HCT116 (cell line): ENCODE measurements around the gene PEX11A. TPM values are rescaled to one million over a fixed set of nuclear protein-coding genes. Genes with fewer than 3 reads are reported as not detected.

Experiments
- ATAC-seq: fragments of 200-7000 bp; cut with Tn5 transposase; 2 replicates; pipeline ENCODE4 v1.9.1; 2020; ENCODE audit warnings: mild to moderate bottlenecking, moderate library complexity
- BruUV-seq: library from RNA; stranded (reverse); fragments of 400-500 nt; replicated peaks from 2 replicates; lab custom pipeline; 2021; lab: Mats Ljungman, UMichigan
- CTCF ChIA-PET: fragments of 300-600 bp; sonication (Branson Sonifier 250); formaldehyde crosslinking; loops from one replicate; lab custom pipeline; 2021; ENCODE audit warnings: antibody characterized with exemption; lab: Charles Lee
- POLR2A ChIA-PET: fragments of 300-600, 350-600 bp; sonication (Branson Sonifier 250); formaldehyde crosslinking; loops from one replicate; lab custom pipeline; 2021; ENCODE audit warnings: antibody characterized with exemption; lab: Charles Lee
- RAD21 ChIA-PET, 2 experiments: fragments of 300-600 bp; sonication (Branson Sonifier 250); formaldehyde crosslinking; loops; one replicate each; lab custom pipeline; 2023; ENCODE audit warnings: low total read pairs in 2 of 2; ENCODE audit not compliant: uncharacterized antibody in 2 of 2, unreplicated experiment in 2 of 2, low non-redundant PET in 1 of 2; lab: Charles Lee
- DNase-seq: peaks from one replicate; pipeline ENCODE4 v3.0.0-alpha.2; 2010; ENCODE audit warnings: low read depth, low spot score
- H2AFZ ChIP-seq: fragments of 200-600 bp; shearing (Covaris generic), sonication (generic); 2 replicates; pipeline ENCODE4 v1.6.1; 2017; ENCODE audit warnings: low read depth, mixed run types, mixed read lengths, antibody characterized with exemption, low read length; ENCODE audit not compliant: poor library complexity, severe bottlenecking
- H3K27ac ChIP-seq: 2 replicates; pipeline ENCODE4 v1.5.1; 2012; ENCODE audit warnings: low read depth, low read length
- H3K27me3 ChIP-seq: fragments of 200-600 bp; sonication (generic); 2 replicates; pipeline ENCODE4 v1.6.1; 2016; ENCODE audit warnings: mixed run types, low read length, mixed read lengths; ENCODE audit not compliant: insufficient read depth
- H3K36me3 ChIP-seq, 2 experiments: fragments of 200-500 bp in 1 of 2; fragments of 200-600 bp in 1 of 2; sonication (Bioruptor generic) in 1 of 2; sonication (generic) in 1 of 2; 2 replicates each; pipeline versions ENCODE4 v1.5.1 to v1.6.1; 2014 to 2016; ENCODE audit warnings: low read length in 2 of 2, inconsistent platforms in 1 of 2, mixed read lengths in 1 of 2, mixed run types in 1 of 2; ENCODE audit not compliant: insufficient read depth in 2 of 2, control insufficient read depth in 1 of 2
- H3K4me1 ChIP-seq, 2 experiments: fragments of 200-600 bp in 1 of 2; sonication (generic) in 1 of 2; 2 replicates each; pipeline versions ENCODE4 v1.5.1 to v1.6.1; 2012 to 2017; ENCODE audit warnings: low read length in 2 of 2, inconsistent platforms in 1 of 2, mild to moderate bottlenecking in 1 of 2, mixed read lengths in 1 of 2, mixed run types in 1 of 2, moderate library complexity in 1 of 2; ENCODE audit not compliant: insufficient read depth in 2 of 2, control insufficient read depth in 1 of 2
- H3K4me2 ChIP-seq: fragments of 200-600 bp; sonication (generic); 2 replicates; pipeline ENCODE4 v1.6.1; 2017; ENCODE audit warnings: mixed run types, low read length, mixed read lengths
- H3K4me3 ChIP-seq, 2 experiments: fragments of 200-600 bp in 1 of 2; sonication (generic) in 1 of 2; replicated peaks in 1 of 2; 2 replicates each; pipeline ENCODE4 v1.5.1; 2011 to 2016; ENCODE audit warnings: low read length in 2 of 2, control low read depth in 1 of 2, low read depth in 1 of 2, mild to moderate bottlenecking in 1 of 2, mixed read lengths in 1 of 2, mixed run types in 1 of 2
- H3K79me2 ChIP-seq: fragments of 200-600 bp; sonication (generic); 2 replicates; pipeline ENCODE4 v1.6.1; 2017; ENCODE audit warnings: mild to moderate bottlenecking, mixed run types, low read length, moderate library complexity, mixed read lengths; ENCODE audit not compliant: insufficient read depth
- H3K9ac ChIP-seq: fragments of 200-600 bp; sonication (generic); 2 replicates; pipeline ENCODE4 v1.6.1; 2016; ENCODE audit warnings: low read length, mixed read lengths
- H3K9me2 ChIP-seq: fragments of 200-600 bp; sonication (generic), shearing (Covaris generic); 2 replicates; pipeline ENCODE4 v1.6.1; 2017; ENCODE audit warnings: mixed run types, mild to moderate bottlenecking, moderate library complexity; ENCODE audit not compliant: insufficient read depth
- H3K9me3 ChIP-seq, 2 experiments: fragments of 200-500 bp in 1 of 2; fragments of 200-600 bp in 1 of 2; sonication (Bioruptor generic) in 1 of 2; sonication (generic) in 1 of 2; 2 replicates each; pipeline ENCODE4 v1.6.1; 2014 to 2017; ENCODE audit warnings: low read length in 2 of 2, mixed read lengths in 2 of 2, inconsistent platforms in 1 of 2, low read depth in 1 of 2, mild to moderate bottlenecking in 1 of 2, mixed run types in 1 of 2, moderate library complexity in 1 of 2; ENCODE audit not compliant: control insufficient read depth in 1 of 2, insufficient read depth in 1 of 2
- H4K20me1 ChIP-seq: fragments of 200-600 bp; sonication (generic), shearing (Covaris generic); 2 replicates; pipeline ENCODE4 v1.6.1; 2017; ENCODE audit warnings: mixed run types, mild to moderate bottlenecking, moderate library complexity; ENCODE audit not compliant: insufficient read depth
- CBX3 ChIP-seq: IDR thresholded peaks from 2 replicates; pipeline ENCODE4 v1.6.1; 2012; ENCODE audit warnings: low read depth
- ELF1 ChIP-seq: IDR thresholded peaks from 2 replicates; pipeline ENCODE4 v1.6.1; 2012; ENCODE audit warnings: low read depth, borderline replicate concordance
- EZH2 ChIP-seq: fragments of 200-600 bp; sonication (generic); IDR thresholded peaks from 2 replicates; pipeline ENCODE4 v1.6.1; 2017; ENCODE audit warnings: antibody characterized with exemption, mixed run types
- EZH2phosphoT487 ChIP-seq: fragments of 200-600 bp; IDR thresholded peaks from 2 replicates; pipeline ENCODE4 v1.6.1; 2018; ENCODE audit warnings: antibody characterized with exemption, borderline replicate concordance
- FOSL1 ChIP-seq: IDR thresholded peaks from 2 replicates; pipeline ENCODE4 v1.6.1; 2012; ENCODE audit warnings: low read depth
- JUND ChIP-seq: IDR thresholded peaks from 2 replicates; pipeline ENCODE4 v1.6.1; 2012
- POLR2AphosphoS5 ChIP-seq: IDR thresholded peaks from 2 replicates; pipeline ENCODE4 v1.6.1; 2011; ENCODE audit warnings: mild to moderate bottlenecking, low read depth, low read length, moderate library complexity
- RAD21 ChIP-seq: IDR thresholded peaks from 2 replicates; pipeline ENCODE4 v1.6.1; 2012; ENCODE audit warnings: low read depth, mild to moderate bottlenecking
- SIN3A ChIP-seq: IDR thresholded peaks from 2 replicates; pipeline ENCODE4 v1.6.1; 2012; ENCODE audit warnings: low read depth
- SP1 ChIP-seq: IDR thresholded peaks from 2 replicates; pipeline ENCODE4 v1.6.1; 2012; ENCODE audit warnings: low read depth
- SRF ChIP-seq: IDR thresholded peaks from 2 replicates; pipeline ENCODE4 v1.6.1; 2012; ENCODE audit warnings: low read depth
- YY1 ChIP-seq: IDR thresholded peaks from 2 replicates; pipeline ENCODE4 v1.6.1; 2011; ENCODE audit warnings: low read length, low read depth, moderate library complexity, mild to moderate bottlenecking; ENCODE audit not compliant: insufficient replicate concordance; ENCODE audit errors: extremely low read depth
- intact Hi-C: fragments of 100-400 bp; cut with micrococcal nuclease; formaldehyde crosslinking; loops from 2 replicates; pipeline ENCODE4 v1.10.0; 2022
- total RNA-seq: library from RNA; stranded (reverse); gene quantifications from one replicate; pipeline ENCODE4 v1.2.1, GENCODE V29; 2021; ENCODE audit not compliant: unreplicated experiment
- TF ChIP-seq, protein P1 (sequence below): IDR thresholded peaks from 2 replicates; pipeline ENCODE4 v1.6.1; 2012
- TF ChIP-seq, protein P2 (sequence below): IDR thresholded peaks from 2 replicates; pipeline ENCODE4 v1.6.1; 2012
- TF ChIP-seq, protein P3 (sequence below), 3 experiments: fragments of 200-600 bp in 1 of 3; sonication (generic) in 1 of 3; IDR thresholded peaks in 2 of 3; conservative IDR thresholded peaks in 1 of 3; 2 replicates each; pipeline ENCODE4 v1.5.1; 2012 to 2017; ENCODE audit warnings: low read depth in 2 of 3, low read length in 2 of 3, antibody characterized with exemption in 1 of 3, borderline replicate concordance in 1 of 3, control low read depth in 1 of 3, mild to moderate bottlenecking in 1 of 3, mixed read lengths in 1 of 3, mixed run types in 1 of 3, moderate library complexity in 1 of 3; ENCODE audit not compliant: insufficient read depth in 1 of 3
- TF ChIP-seq, protein P4 (sequence below): IDR thresholded peaks from 2 replicates; pipeline ENCODE4 v1.6.1; 2012; ENCODE audit warnings: low read depth

The PEX11A gene
- total RNA-seq, 1 experiment from 2014 or later: 7.1 TPM

DNA sequence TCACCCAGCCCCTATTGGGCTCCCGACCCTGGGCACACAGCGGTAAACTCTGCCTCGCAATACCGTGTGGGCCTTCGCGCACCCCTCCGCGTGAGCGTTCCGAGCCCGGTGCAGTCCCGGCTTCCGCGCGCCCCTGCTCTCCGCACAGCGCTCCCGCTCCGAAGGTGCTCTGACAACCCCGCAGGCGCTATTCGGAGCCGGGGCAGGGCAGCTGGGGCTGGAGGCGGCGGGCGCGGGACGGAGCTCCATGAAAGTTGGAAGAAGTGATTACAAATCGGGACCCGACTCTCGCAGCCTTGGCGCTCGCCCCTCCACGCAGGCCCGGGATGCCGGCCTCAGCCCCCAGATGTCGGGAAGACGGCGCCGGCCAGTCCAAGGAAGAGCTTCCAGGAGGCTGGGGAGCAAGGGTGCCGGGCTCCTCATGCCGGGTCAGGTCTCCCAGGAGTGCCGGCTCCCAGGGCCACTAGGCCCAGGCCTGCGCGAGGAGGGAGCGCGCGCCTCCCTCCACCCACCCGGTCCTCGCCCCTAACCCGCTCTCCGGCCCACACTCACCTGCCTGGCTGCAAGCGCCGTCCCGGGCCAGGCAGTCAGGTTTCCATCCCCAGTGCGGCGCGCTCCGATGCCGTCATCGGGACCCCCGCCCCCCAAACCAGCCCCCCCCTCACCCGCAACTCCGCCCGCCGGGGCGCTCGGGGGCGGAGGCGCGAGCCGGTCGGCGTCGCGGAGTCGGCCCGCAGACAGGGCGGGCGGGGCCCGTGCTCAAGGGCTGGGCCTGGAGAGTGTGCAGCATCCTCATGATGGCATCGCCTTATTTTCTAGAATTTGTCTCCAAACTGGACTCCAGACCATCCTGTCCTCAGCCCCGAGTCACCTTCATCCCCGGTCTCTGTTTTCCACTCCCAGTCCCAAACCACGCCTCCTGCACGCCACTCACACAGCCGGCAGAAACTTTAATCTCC lies 35.4 kb downstream of the PEX11A start, which contains the start of gene KIF7:
Gene KIF7, minus strand, starts transcription at position 621 of the 959 bp plus-strand sequence. CDS start 2,537 bp downstream, outside the sequence.
- Histone ChIP-seq H3K27me3 (no peaks in the 10 kb centered on the region), H3K9ac (no peak within 1 kb of the TSS), H3K36me3 (no peaks in the 10 kb centered on the region), H3K4me3 (no peak within 1 kb of the TSS), H3K9me2 (no peaks in the 10 kb centered on the region), H3K79me2 (no peaks in the 10 kb centered on the region), H3K27ac (no peak within 1 kb of the TSS), H4K20me1 (no peaks in the 10 kb centered on the region), H2AFZ (no peak within 1 kb of the TSS), H3K9me3 (no peaks in the 10 kb centered on the region), H3K4me2 (no peak within 1 kb of the TSS), H3K4me1 (no peaks in the 10 kb centered on the region)
- intact Hi-C loops: no loop called here
- ATAC-seq: no peak
- no TSS peak for BruUV-seq
- DNase-seq: no peak
- TF ChIP-seq FOSL1 (no peak), SP1 (no peak), CBX3 (no peak), SIN3A (no peak), RAD21 (no peak), POLR2AphosphoS5 (no peak), ELF1 (no peak), YY1 (no peak), JUND (no peak), EZH2 (no peak), EZH2phosphoT487 (no peak), SRF (no peak)
- TF ChIP-seq, protein P1, sequence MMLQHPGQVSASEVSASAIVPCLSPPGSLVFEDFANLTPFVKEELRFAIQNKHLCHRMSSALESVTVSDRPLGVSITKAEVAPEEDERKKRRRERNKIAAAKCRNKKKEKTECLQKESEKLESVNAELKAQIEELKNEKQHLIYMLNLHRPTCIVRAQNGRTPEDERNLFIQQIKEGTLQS: no peak
- TF ChIP-seq, protein P2, sequence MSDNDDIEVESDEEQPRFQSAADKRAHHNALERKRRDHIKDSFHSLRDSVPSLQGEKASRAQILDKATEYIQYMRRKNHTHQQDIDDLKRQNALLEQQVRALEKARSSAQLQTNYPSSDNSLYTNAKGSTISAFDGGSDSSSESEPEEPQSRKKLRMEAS: no peak
- TF ChIP-seq, protein P3, sequence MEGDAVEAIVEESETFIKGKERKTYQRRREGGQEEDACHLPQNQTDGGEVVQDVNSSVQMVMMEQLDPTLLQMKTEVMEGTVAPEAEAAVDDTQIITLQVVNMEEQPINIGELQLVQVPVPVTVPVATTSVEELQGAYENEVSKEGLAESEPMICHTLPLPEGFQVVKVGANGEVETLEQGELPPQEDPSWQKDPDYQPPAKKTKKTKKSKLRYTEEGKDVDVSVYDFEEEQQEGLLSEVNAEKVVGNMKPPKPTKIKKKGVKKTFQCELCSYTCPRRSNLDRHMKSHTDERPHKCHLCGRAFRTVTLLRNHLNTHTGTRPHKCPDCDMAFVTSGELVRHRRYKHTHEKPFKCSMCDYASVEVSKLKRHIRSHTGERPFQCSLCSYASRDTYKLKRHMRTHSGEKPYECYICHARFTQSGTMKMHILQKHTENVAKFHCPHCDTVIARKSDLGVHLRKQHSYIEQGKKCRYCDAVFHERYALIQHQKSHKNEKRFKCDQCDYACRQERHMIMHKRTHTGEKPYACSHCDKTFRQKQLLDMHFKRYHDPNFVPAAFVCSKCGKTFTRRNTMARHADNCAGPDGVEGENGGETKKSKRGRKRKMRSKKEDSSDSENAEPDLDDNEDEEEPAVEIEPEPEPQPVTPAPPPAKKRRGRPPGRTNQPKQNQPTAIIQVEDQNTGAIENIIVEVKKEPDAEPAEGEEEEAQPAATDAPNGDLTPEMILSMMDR (IDR thresholded peaks at IDR 0.05 in 2 of 3, conservative IDR thresholded peaks at IDR 0.05 in 1 of 3; ENCODE audit: borderline replicate concordance in 1 of 3, insufficient read depth in 1 of 3, low read depth in 2 of 3, low read length in 2 of 3): no peak
- TF ChIP-seq, protein P4, sequence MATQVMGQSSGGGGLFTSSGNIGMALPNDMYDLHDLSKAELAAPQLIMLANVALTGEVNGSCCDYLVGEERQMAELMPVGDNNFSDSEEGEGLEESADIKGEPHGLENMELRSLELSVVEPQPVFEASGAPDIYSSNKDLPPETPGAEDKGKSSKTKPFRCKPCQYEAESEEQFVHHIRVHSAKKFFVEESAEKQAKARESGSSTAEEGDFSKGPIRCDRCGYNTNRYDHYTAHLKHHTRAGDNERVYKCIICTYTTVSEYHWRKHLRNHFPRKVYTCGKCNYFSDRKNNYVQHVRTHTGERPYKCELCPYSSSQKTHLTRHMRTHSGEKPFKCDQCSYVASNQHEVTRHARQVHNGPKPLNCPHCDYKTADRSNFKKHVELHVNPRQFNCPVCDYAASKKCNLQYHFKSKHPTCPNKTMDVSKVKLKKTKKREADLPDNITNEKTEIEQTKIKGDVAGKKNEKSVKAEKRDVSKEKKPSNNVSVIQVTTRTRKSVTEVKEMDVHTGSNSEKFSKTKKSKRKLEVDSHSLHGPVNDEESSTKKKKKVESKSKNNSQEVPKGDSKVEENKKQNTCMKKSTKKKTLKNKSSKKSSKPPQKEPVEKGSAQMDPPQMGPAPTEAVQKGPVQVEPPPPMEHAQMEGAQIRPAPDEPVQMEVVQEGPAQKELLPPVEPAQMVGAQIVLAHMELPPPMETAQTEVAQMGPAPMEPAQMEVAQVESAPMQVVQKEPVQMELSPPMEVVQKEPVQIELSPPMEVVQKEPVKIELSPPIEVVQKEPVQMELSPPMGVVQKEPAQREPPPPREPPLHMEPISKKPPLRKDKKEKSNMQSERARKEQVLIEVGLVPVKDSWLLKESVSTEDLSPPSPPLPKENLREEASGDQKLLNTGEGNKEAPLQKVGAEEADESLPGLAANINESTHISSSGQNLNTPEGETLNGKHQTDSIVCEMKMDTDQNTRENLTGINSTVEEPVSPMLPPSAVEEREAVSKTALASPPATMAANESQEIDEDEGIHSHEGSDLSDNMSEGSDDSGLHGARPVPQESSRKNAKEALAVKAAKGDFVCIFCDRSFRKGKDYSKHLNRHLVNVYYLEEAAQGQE: no peak
- ChIA-PET RAD21 (no interaction called here), CTCF (no interaction called here), POLR2A (no interaction called here)
